Lower leg skin (tissue), 4 donors: ENCODE results near the gene NUCKS1. TPM values are rescaled to one million over a fixed set of nuclear protein-coding genes. Genes with fewer than 3 reads are reported as not detected.

Experiments used
- DNase-seq, 2 donors: peaks; one replicate each; pipeline ENCODE4 v3.0.0-alpha.2; 2019; ENCODE audit warnings: low spot score in 2 of 2
- H3K4me3 ChIP-seq: fragments of 200-600 bp; sonication (generic); 2 replicates; pipeline ENCODE4 v1.5.1; 2017; ENCODE audit warnings: mild to moderate bottlenecking, low read depth; ENCODE audit not compliant: poor library complexity, severe bottlenecking
- CTCF ChIP-seq, 3 donors: fragments of 450-650 bp; IDR thresholded peaks; one replicate each; pipeline ENCODE4 v1.5.1; 2016; ENCODE audit warnings: antibody characterized with exemption in 3 of 3, mild to moderate bottlenecking in 3 of 3, moderate library complexity in 2 of 3
- POLR2A ChIP-seq, 2 donors: fragments of 450-650 bp; IDR thresholded peaks; one replicate each; pipeline ENCODE4 v1.6.1; 2016 to 2017; ENCODE audit warnings: antibody characterized with exemption in 2 of 2, mild to moderate bottlenecking in 1 of 2, moderate library complexity in 1 of 2
- WGBS, 2 donors: methylation state at CpG; one replicate each; pipeline ENCODE4 v1.1.5; 2018; 5-methylcytosine and 5-hydroxymethylcytosine counted together
- intact Hi-C: fragments of 100-400 bp; cut with DNase I; formaldehyde crosslinking; loops from one replicate; pipeline ENCODE4 v1.15.0; 2023; ENCODE audit warnings: low total_unique reads
- total RNA-seq, 4 donors: library from RNA; depleted of rRNA; stranded (reverse); fragments of >200 nt; gene quantifications; one replicate each; pipeline ENCODE4 v1.1.0, GENCODE V29; 2016

The NUCKS1 gene
- total RNA-seq, 4 donors from 2014 or later: 49.5 to 143 (median 66.0) TPM

- DNase-seq: no peak
- H3K4me3 ChIP-seq: no peak overlapping the region
- TF ChIP-seq POLR2A (IDR thresholded peaks at IDR 0.05): no peak
- no peak for TF ChIP-seq CTCF (IDR thresholded peaks at IDR 0.05)
- intact Hi-C loops: no loop called here
- 40 to 48% methylated on average over 5 of the region's 5 CpGs for WGBS, 2 donors
Observed at GRCh38 chr1:205746757-205747412, 3.1 kb downstream of the NUCKS1 start.

GRCh38 chr1:205744403-205744802, 5.6 kb downstream of the NUCKS1 start:
- H3K4me3 ChIP-seq: no peak overlapping the region
- intact Hi-C loops: no loop called here
- DNase-seq: no peak
- 90 to 94% methylated on average over 8 of the region's 8 CpGs for WGBS, 2 donors
- TF ChIP-seq CTCF (IDR thresholded peaks at IDR 0.05) (no peak), POLR2A (IDR thresholded peaks at IDR 0.05) (no peak)

GRCh38 chr1:205743977-205744376, 6.0 kb downstream of the NUCKS1 start:
- no peak overlapping the region for H3K4me3 ChIP-seq
- no peak for TF ChIP-seq POLR2A (IDR thresholded peaks at IDR 0.05)
- TF ChIP-seq CTCF (IDR thresholded peaks at IDR 0.05): no peak
- no peak for DNase-seq
- intact Hi-C loops: no loop called here
- WGBS, 2 donors: 47 to 67% methylated on average over 4 of the region's 4 CpGs

GRCh38 chr1:205741681-205742080, 8.3 kb downstream of the NUCKS1 start:
- intact Hi-C loops: no loop called here
- TF ChIP-seq CTCF (IDR thresholded peaks at IDR 0.05): no peak
- TF ChIP-seq POLR2A (IDR thresholded peaks at IDR 0.05): no peak
- WGBS, 2 donors: 36 to 55% methylated on average over 1 of the region's 1 CpG
- no peak for DNase-seq
- H3K4me3 ChIP-seq: no peak overlapping the region

GRCh38 chr1:205739348-205740160, 10.4 kb downstream of the NUCKS1 start:
- WGBS, 2 donors: 75 to 79% methylated on average over 5 of the region's 5 CpGs
- H3K4me3 ChIP-seq: no peak overlapping the region
- TF ChIP-seq POLR2A (IDR thresholded peaks at IDR 0.05) (no peak), CTCF (IDR thresholded peaks at IDR 0.05) (no peak)
- intact Hi-C loops: no loop called here
- DNase-seq: no peak
